IMR-90 (cell line): ENCODE results near the gene PPIA. TPM values are rescaled to one million over a fixed set of nuclear protein-coding genes. Genes with fewer than 3 reads are reported as not detected.

Experiments used
- ATAC-seq: fragments of 200-7000 bp; cut with Tn5 transposase; 2 replicates; pipeline ENCODE4 v1.9.1; 2020; ENCODE audit warnings: low read depth, mild to moderate bottlenecking, moderate library complexity
- BruUV-seq: library from RNA; stranded (reverse); fragments of 400-500 nt; replicated peaks from 2 replicates; lab custom pipeline; 2021; lab: Mats Ljungman, UMichigan
- CTCF ChIA-PET: fragments of 300-600 bp; formaldehyde crosslinking; extraction: SDS; loops from one replicate; lab custom pipeline; 2021; ENCODE audit warnings: antibody characterized with exemption; lab: Yijun Ruan, JAX
- POLR2A ChIA-PET: fragments of 300-600 bp; sonication (Branson Sonifier 250); formaldehyde crosslinking; loops from one replicate; lab custom pipeline; 2022; ENCODE audit warnings: antibody characterized with exemption; ENCODE audit not compliant: unreplicated experiment; lab: Charles Lee
- DNase-seq: peaks from one replicate; pipeline ENCODE4 v3.0.0; 2013
- H2AFZ ChIP-seq: replicated peaks from 2 replicates; pipeline ENCODE3; 2013; ENCODE audit warnings: low read length, mild to moderate bottlenecking; ENCODE audit not compliant: poor library complexity
- H2AK5ac ChIP-seq: 2 replicates; pipeline ENCODE4 v1.6.1; 2013; ENCODE audit warnings: low read depth, low read length, inconsistent platforms
- H2AK9ac ChIP-seq: replicated peaks from 2 replicates; pipeline ENCODE3; 2013; ENCODE audit warnings: mild to moderate bottlenecking, low read depth, low read length, moderate library complexity; ENCODE audit not compliant: poor library complexity
- H2BK120ac ChIP-seq: 2 replicates; pipeline ENCODE4 v1.6.1; 2013; ENCODE audit warnings: low read depth, low read length, inconsistent platforms
- H2BK15ac ChIP-seq: 3 replicates; pipeline ENCODE4 v1.6.1; 2013; ENCODE audit warnings: low read depth, low read length, inconsistent platforms
- H2BK20ac ChIP-seq: 2 replicates; pipeline ENCODE4 v1.6.1; 2013; ENCODE audit warnings: low read depth, mild to moderate bottlenecking, inconsistent platforms, low read length, moderate library complexity
- H2BK5ac ChIP-seq: 2 replicates; pipeline ENCODE4 v1.6.1; 2013; ENCODE audit warnings: mild to moderate bottlenecking, low read depth, low read length, inconsistent platforms; ENCODE audit not compliant: poor library complexity, severe bottlenecking
- H3K14ac ChIP-seq: replicated peaks from 2 replicates; pipeline ENCODE4 v1.6.1; 2013; ENCODE audit warnings: low read depth, low read length, inconsistent platforms
- H3K18ac ChIP-seq: 2 replicates; pipeline ENCODE4 v1.6.1; 2013; ENCODE audit warnings: low read depth, low read length, control low read depth
- H3K23ac ChIP-seq: 2 replicates; pipeline ENCODE4 v1.6.1; 2013; ENCODE audit warnings: low read depth, low read length, inconsistent platforms
- H3K27ac ChIP-seq: 2 replicates; pipeline ENCODE4 v1.5.1; 2013; ENCODE audit warnings: mild to moderate bottlenecking, control low read depth, low read length; ENCODE audit not compliant: insufficient read depth
- H3K27me3 ChIP-seq: 2 replicates; pipeline ENCODE4 v1.6.1; 2013; ENCODE audit warnings: low read length; ENCODE audit not compliant: control insufficient read depth, insufficient read depth
- H3K36me3 ChIP-seq: 2 replicates; pipeline ENCODE4 v1.6.1; 2013; ENCODE audit warnings: low read length, mixed read lengths; ENCODE audit not compliant: control insufficient read depth, insufficient read depth
- H3K4ac ChIP-seq: 2 replicates; pipeline ENCODE4 v1.6.1; 2013; ENCODE audit warnings: low read depth, low read length, inconsistent platforms
- H3K4me1 ChIP-seq: 2 replicates; pipeline ENCODE4 v1.6.1; 2013; ENCODE audit warnings: low read length, mixed read lengths; ENCODE audit not compliant: control insufficient read depth, insufficient read depth
- H3K4me2 ChIP-seq: 2 replicates; pipeline ENCODE4 v1.6.1; 2013; ENCODE audit warnings: low read depth, mild to moderate bottlenecking, control low read depth, low read length, moderate library complexity
- H3K4me3 ChIP-seq: 2 replicates; pipeline ENCODE4 v1.5.1; 2013; ENCODE audit warnings: low read depth, mild to moderate bottlenecking, control low read depth, low read length, moderate library complexity; ENCODE audit not compliant: insufficient read depth
- H3K56ac ChIP-seq: 2 replicates; pipeline ENCODE4 v1.6.1; 2013; ENCODE audit warnings: low read length, inconsistent platforms; ENCODE audit not compliant: insufficient read depth; ENCODE audit errors: extremely low read depth
- H3K79me1 ChIP-seq, 2 experiments: 2 replicates each; pipeline ENCODE4 v1.6.1; 2013; ENCODE audit warnings: low read length in 2 of 2, inconsistent platforms in 1 of 2, low read depth in 1 of 2
- H3K9ac ChIP-seq: 2 replicates; pipeline ENCODE4 v1.6.1; 2013; ENCODE audit warnings: low read depth, low read length, control low read depth
- H3K9me1 ChIP-seq: 2 replicates; pipeline ENCODE4 v1.6.1; 2013; ENCODE audit warnings: low read length, inconsistent platforms; ENCODE audit not compliant: insufficient read depth
- H3K9me3 ChIP-seq: 2 replicates; pipeline ENCODE4 v1.6.1; 2013; ENCODE audit warnings: low read length; ENCODE audit not compliant: control insufficient read depth, insufficient read depth
- H4K20me1 ChIP-seq: 2 replicates; pipeline ENCODE4 v1.6.1; 2013; ENCODE audit warnings: low read length, inconsistent platforms; ENCODE audit not compliant: insufficient read depth
- H4K5ac ChIP-seq: 2 replicates; pipeline ENCODE4 v1.6.1; 2013; ENCODE audit warnings: mild to moderate bottlenecking, low read depth, low read length, control low read depth
- H4K8ac ChIP-seq, 2 experiments: 2 replicates each; pipeline ENCODE4 v1.6.1; 2013; ENCODE audit warnings: low read depth in 2 of 2, low read length in 2 of 2, control low read depth in 1 of 2, inconsistent platforms in 1 of 2
- H4K91ac ChIP-seq: 2 replicates; pipeline ENCODE4 v1.6.1; 2013; ENCODE audit warnings: low read depth, low read length, inconsistent platforms; ENCODE audit not compliant: insufficient read depth
- BHLHE40 ChIP-seq: fragments of 150-350 bp; IDR thresholded peaks from 2 replicates; pipeline ENCODE4 v1.6.1; 2016; ENCODE audit warnings: mild to moderate bottlenecking, low read depth, low read length
- CEBPB ChIP-seq: IDR thresholded peaks from 2 replicates; pipeline ENCODE4 v1.6.1; 2012; ENCODE audit warnings: low read depth, low read length, improper control_type of control experiment
- CHD1 ChIP-seq: IDR thresholded peaks from 2 replicates; pipeline ENCODE4 v1.6.1; 2012; ENCODE audit warnings: low read depth, low read length, improper control_type of control experiment
- FOS ChIP-seq: fragments of 150-350 bp; IDR thresholded peaks from 2 replicates; pipeline ENCODE4 v1.6.1; 2016; ENCODE audit warnings: low read depth, low read length
- MAFK ChIP-seq: IDR thresholded peaks from 2 replicates; pipeline ENCODE4 v1.6.1; 2012; ENCODE audit warnings: low read depth, low read length, improper control_type of control experiment
- MAZ ChIP-seq: IDR thresholded peaks from 2 replicates; pipeline ENCODE4 v1.6.1; 2012; ENCODE audit warnings: low read depth, mild to moderate bottlenecking, low read length, improper control_type of control experiment, moderate library complexity, borderline replicate concordance
- MXI1 ChIP-seq: IDR thresholded peaks from 2 replicates; pipeline ENCODE4 v1.6.1; 2012; ENCODE audit warnings: low read depth, mild to moderate bottlenecking, low read length, moderate library complexity, borderline replicate concordance
- NFE2L2 ChIP-seq: fragments of 150-350 bp; IDR thresholded peaks from 2 replicates; pipeline ENCODE4 v1.6.1; 2016; ENCODE audit warnings: low read depth, mild to moderate bottlenecking, low read length
- POLR2A ChIP-seq: IDR thresholded peaks from 2 replicates; pipeline ENCODE4 v1.6.1; 2012; ENCODE audit warnings: mild to moderate bottlenecking, low read depth, low read length
- RAD21 ChIP-seq: IDR thresholded peaks from 2 replicates; pipeline ENCODE4 v1.6.1; 2012; ENCODE audit warnings: low read length, improper control_type of control experiment
- RCOR1 ChIP-seq: IDR thresholded peaks from 2 replicates; pipeline ENCODE4 v1.6.1; 2012; ENCODE audit warnings: mild to moderate bottlenecking, low read length, improper control_type of control experiment; ENCODE audit not compliant: insufficient replicate concordance
- RFX5 ChIP-seq: IDR thresholded peaks from 2 replicates; pipeline ENCODE4 v1.8.0; 2012; ENCODE audit warnings: low read depth, mild to moderate bottlenecking, low read length, moderate library complexity
- SMC3 ChIP-seq: fragments of 150-350 bp; IDR thresholded peaks from 2 replicates; pipeline ENCODE4 v1.6.1; 2016; ENCODE audit warnings: low read depth, mild to moderate bottlenecking, antibody characterized with exemption, low read length, moderate library complexity
- WGBS, 2 experiments: methylation state at CpG; one replicate each; pipeline versions ENCODE4 v1.1.5 to v1.1.7; 2013; ENCODE audit warnings: missing lambda C conversion rate in 2 of 2; ENCODE audit not compliant: insufficient read length in 1 of 2; ENCODE audit errors: extremely low coverage in 2 of 2; 5-methylcytosine and 5-hydroxymethylcytosine counted together
- dilution Hi-C: fragments of 300-500 bp; cut with HindIII; formaldehyde crosslinking; loops from one replicate; pipeline ENCODE4 v1.14.3; 2018; ENCODE audit warnings: low sequenced_read_pairs; ENCODE audit not compliant: unreplicated experiment
- in situ Hi-C: fragments of 300-500 bp; cut with MboI; formaldehyde crosslinking; loops from 3 replicates; pipeline ENCODE4 v1.14.3; 2019; ENCODE audit warnings: low sequenced_read_pairs, inconsistent platforms, mixed read lengths
- intact Hi-C: fragments of 100-400 bp; cut with micrococcal nuclease; formaldehyde crosslinking; loops from 2 replicates; pipeline ENCODE4 v1.10.0; 2022
- polyA plus RNA-seq, 3 experiments: library from polyadenylated mRNA; depleted of rRNA; stranded (reverse); fragments of >200 nt; gene quantifications; 2 replicates each; pipeline ENCODE4 v1.2.3, GENCODE V29; 2012; ENCODE audit warnings: low replicate concordance in 1 of 3
- total RNA-seq: library from RNA; depleted of rRNA; stranded (reverse); fragments of >200 nt; gene quantifications from 2 replicates; pipeline ENCODE4 v1.2.3, GENCODE V29; 2012
- TF ChIP-seq, protein P1 (sequence below): fragments of 150-350 bp; IDR thresholded peaks from 2 replicates; pipeline ENCODE4 v1.6.1; 2016; ENCODE audit warnings: low read depth, mild to moderate bottlenecking, low read length, moderate library complexity, borderline replicate concordance
- TF ChIP-seq, protein P2 (sequence below): conservative IDR thresholded peaks from 2 replicates; pipeline ENCODE4 v1.5.1; 2012; ENCODE audit warnings: mild to moderate bottlenecking, low read depth, low read length, improper control_type of control experiment
- TF ChIP-seq, protein P3 (sequence below): fragments of 150-350 bp; IDR thresholded peaks from 2 replicates; pipeline ENCODE4 v1.6.1; 2017; ENCODE audit warnings: mild to moderate bottlenecking, antibody characterized with exemption, low read length, low read depth

PPIA gene
- total and polyA plus RNA-seq, 2 of the 4 experiments (the other 2 are of a cell fraction) = 3,396 to 4,883 TPM

DNA sequence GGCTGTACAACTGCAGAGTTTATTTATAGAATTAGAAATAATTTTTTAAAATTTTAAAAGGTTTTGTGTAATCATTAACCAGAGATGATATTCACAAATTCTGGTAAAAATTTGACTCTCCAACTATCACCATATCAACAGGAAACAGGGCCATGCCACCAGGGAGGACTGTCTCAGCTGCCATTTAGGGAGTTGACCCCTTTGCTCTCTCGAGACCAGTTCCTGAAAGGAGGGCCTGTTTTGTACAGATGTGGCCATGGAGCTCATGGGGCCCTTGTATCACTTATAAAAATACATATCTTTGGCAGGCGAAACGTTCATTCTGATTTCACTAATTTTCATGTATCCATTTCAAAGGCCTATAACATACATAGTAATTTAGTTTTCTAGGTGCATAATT is 31.1 kb downstream of the PPIA start:
- no peak overlapping the region for H2AFZ ChIP-seq
- no peak overlapping the region for H2BK5ac ChIP-seq
- H3K4me3 ChIP-seq = no peak overlapping the region
- POLR2A ChIA-PET = no interaction called here
- H3K18ac ChIP-seq = no peak overlapping the region
- peaks cover 13 to 14% of the 10 kb centered on the region in 2 experiments; a peak in 3 of 4 replicates for H3K79me1 ChIP-seq
- no peak overlapping the region for H3K9ac ChIP-seq
- H3K23ac ChIP-seq = no peak overlapping the region
- no peak overlapping the region for H2BK15ac ChIP-seq
- no peak overlapping the region for H4K5ac ChIP-seq
- no peak overlapping the region for H4K8ac ChIP-seq
- in situ Hi-C loops (no loop called here), dilution Hi-C loops (no loop called here), intact Hi-C loops (no loop called here)
- no TSS peak for BruUV-seq
- CTCF ChIA-PET = no interaction called here
- DNase-seq (no peak), ATAC-seq (no peak)
- H4K20me1 ChIP-seq = no peaks in the 10 kb centered on the region
- H4K91ac ChIP-seq = no peak overlapping the region
- peaks cover 15% of the 10 kb centered on the region for H3K36me3 ChIP-seq
- H3K9me1 ChIP-seq = 0 out of 2 replicates have a peak, but pooled peaks cover 12% of the 10 kb centered on the region
- H3K4me1 ChIP-seq = no peaks in the 10 kb centered on the region
- no CpG with 5 or more reads among the region's 3 CpGs for WGBS, 2 experiments
- H2BK20ac ChIP-seq = no peak overlapping the region
- no peak overlapping the region for H2AK9ac ChIP-seq
- H3K4ac ChIP-seq = no peak overlapping the region
- H2AK5ac ChIP-seq = no peak overlapping the region
- no peak overlapping the region for H3K27ac ChIP-seq
- TF ChIP-seq POLR2A (no peak), MAZ (no peak), RFX5 (no peak), FOS (no peak), RCOR1 (no peak), SMC3 (no peak), RAD21 (no peak), MXI1 (no peak), CEBPB (no peak), NFE2L2 (no peak), MAFK (no peak), BHLHE40 (no peak), CHD1 (no peak)
- TF ChIP-seq, protein P1, sequence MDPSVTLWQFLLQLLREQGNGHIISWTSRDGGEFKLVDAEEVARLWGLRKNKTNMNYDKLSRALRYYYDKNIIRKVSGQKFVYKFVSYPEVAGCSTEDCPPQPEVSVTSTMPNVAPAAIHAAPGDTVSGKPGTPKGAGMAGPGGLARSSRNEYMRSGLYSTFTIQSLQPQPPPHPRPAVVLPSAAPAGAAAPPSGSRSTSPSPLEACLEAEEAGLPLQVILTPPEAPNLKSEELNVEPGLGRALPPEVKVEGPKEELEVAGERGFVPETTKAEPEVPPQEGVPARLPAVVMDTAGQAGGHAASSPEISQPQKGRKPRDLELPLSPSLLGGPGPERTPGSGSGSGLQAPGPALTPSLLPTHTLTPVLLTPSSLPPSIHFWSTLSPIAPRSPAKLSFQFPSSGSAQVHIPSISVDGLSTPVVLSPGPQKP = no peak
- TF ChIP-seq, protein P2, sequence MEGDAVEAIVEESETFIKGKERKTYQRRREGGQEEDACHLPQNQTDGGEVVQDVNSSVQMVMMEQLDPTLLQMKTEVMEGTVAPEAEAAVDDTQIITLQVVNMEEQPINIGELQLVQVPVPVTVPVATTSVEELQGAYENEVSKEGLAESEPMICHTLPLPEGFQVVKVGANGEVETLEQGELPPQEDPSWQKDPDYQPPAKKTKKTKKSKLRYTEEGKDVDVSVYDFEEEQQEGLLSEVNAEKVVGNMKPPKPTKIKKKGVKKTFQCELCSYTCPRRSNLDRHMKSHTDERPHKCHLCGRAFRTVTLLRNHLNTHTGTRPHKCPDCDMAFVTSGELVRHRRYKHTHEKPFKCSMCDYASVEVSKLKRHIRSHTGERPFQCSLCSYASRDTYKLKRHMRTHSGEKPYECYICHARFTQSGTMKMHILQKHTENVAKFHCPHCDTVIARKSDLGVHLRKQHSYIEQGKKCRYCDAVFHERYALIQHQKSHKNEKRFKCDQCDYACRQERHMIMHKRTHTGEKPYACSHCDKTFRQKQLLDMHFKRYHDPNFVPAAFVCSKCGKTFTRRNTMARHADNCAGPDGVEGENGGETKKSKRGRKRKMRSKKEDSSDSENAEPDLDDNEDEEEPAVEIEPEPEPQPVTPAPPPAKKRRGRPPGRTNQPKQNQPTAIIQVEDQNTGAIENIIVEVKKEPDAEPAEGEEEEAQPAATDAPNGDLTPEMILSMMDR = no peak
- TF ChIP-seq, protein P3, sequence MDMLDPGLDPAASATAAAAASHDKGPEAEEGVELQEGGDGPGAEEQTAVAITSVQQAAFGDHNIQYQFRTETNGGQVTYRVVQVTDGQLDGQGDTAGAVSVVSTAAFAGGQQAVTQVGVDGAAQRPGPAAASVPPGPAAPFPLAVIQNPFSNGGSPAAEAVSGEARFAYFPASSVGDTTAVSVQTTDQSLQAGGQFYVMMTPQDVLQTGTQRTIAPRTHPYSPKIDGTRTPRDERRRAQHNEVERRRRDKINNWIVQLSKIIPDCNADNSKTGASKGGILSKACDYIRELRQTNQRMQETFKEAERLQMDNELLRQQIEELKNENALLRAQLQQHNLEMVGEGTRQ = no peak
- no peak overlapping the region for H3K56ac ChIP-seq
- no peaks in the 10 kb centered on the region for H3K9me3 ChIP-seq
- no peak overlapping the region for H3K4me2 ChIP-seq
- H3K14ac ChIP-seq = no peak overlapping the region
- no peaks in the 10 kb centered on the region for H3K27me3 ChIP-seq
- H2BK120ac ChIP-seq = no peak overlapping the region
